Muscle layer of duodenum (tissue), 2 donors: Measurements from ENCODE around the gene ZNF616.

Source experiments
- H3K27ac ChIP-seq: one replicate; pipeline ENCODE4 v1.7.0; 2013; ENCODE audit warnings: mild to moderate bottlenecking, low read length
- H3K27me3 ChIP-seq: one replicate; pipeline ENCODE4 v1.7.0; 2013; ENCODE audit warnings: low read depth, mild to moderate bottlenecking, control low read depth, low read length
- H3K36me3 ChIP-seq, 2 donors: one replicate each; pipeline ENCODE4 v1.7.0; 2013; ENCODE audit warnings: low read length in 2 of 2, control low read depth in 1 of 2, mild to moderate bottlenecking in 1 of 2; ENCODE audit not compliant: insufficient read depth in 2 of 2, control insufficient read depth in 1 of 2
- H3K4me1 ChIP-seq, 2 donors: one replicate each; pipeline ENCODE4 v1.7.0; 2013; ENCODE audit warnings: low read length in 2 of 2, mild to moderate bottlenecking in 2 of 2, control low read depth in 1 of 2, moderate library complexity in 1 of 2; ENCODE audit not compliant: insufficient read depth in 2 of 2, control insufficient read depth in 1 of 2
- H3K4me3 ChIP-seq, 2 donors: one replicate each; pipeline ENCODE4 v1.7.0; 2013; ENCODE audit warnings: low read length in 2 of 2, low read depth in 1 of 2, mild to moderate bottlenecking in 1 of 2
- H3K9me3 ChIP-seq, 2 donors: one replicate each; pipeline ENCODE4 v1.7.0; 2013; ENCODE audit warnings: low read length in 2 of 2, control low read depth in 1 of 2, mild to moderate bottlenecking in 1 of 2; ENCODE audit not compliant: control insufficient read depth in 1 of 2
- donor health status: healthy.

Gene ZNF616

DNA sequence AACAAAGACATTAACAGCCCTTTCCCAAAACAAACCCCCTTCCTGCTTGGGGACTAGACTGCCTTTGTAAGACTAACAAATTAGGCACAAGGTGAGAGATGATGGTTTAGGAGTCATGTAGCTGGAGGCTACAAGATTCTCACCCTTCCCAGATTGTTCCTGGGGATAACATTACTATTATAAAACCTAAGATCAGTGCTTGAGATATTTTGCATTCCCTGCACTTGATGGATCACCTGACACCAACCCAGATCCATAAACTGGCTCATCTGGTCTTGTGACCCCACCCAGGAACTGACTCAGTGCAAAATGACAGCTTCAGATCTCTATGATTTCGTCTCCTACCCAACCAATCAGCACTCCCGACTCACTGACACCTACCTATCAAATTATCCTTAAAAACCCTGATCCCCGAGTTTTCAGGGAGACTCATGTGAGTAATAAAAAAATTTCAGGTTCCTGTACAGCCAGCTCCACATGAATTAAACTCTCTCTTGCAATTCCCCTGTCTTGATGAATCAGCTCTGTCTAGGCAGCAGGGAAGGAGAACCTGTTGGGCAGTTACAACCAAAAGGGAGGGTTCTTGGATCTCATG is 2.4 kb upstream of the ZNF616 start:
- no peak overlapping the region for H3K27ac ChIP-seq
- H3K9me3 ChIP-seq: no peaks in the 10 kb centered on the region

DNA sequence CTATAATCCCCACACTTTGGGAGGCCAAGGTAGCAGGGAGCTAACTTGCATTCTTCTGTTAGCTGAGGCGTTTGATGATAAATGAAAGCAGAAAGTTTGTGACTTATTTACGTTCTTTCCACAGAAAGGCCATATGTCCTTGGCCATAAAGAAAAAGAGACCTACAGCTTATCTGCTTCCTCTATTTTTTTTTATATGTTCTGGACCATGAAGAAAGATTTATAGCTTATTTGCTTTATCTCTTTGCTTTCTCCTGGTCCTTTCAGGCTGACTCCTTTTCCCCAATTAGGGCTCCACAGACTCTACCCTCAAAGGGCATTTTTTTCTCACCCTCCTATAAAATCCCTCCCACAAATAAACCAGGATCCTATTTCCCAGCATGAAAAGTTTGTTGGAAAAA is 1.5 kb upstream of the ZNF616 start:
- H3K4me1 ChIP-seq: peaks cover 5 to 13% of the 10 kb centered on the region in 2 donors
- no peaks in the 10 kb centered on the region for H3K27me3 ChIP-seq
- H3K9me3 ChIP-seq: no peaks in the 10 kb centered on the region
- no peak overlapping the region for H3K27ac ChIP-seq
- no peaks in the 10 kb centered on the region for H3K36me3 ChIP-seq
- no peak overlapping the region for H3K4me3 ChIP-seq

More for the DNA sequence above, 2.4 kb upstream of the ZNF616 start:
- Histone ChIP-seq H3K36me3 (no peaks in the 10 kb centered on the region), H3K27me3 (no peaks in the 10 kb centered on the region), H3K4me3 (no peak overlapping the region), H3K4me1 (peaks cover 5 to 13% of the 10 kb centered on the region in 2 donors)

DNA sequence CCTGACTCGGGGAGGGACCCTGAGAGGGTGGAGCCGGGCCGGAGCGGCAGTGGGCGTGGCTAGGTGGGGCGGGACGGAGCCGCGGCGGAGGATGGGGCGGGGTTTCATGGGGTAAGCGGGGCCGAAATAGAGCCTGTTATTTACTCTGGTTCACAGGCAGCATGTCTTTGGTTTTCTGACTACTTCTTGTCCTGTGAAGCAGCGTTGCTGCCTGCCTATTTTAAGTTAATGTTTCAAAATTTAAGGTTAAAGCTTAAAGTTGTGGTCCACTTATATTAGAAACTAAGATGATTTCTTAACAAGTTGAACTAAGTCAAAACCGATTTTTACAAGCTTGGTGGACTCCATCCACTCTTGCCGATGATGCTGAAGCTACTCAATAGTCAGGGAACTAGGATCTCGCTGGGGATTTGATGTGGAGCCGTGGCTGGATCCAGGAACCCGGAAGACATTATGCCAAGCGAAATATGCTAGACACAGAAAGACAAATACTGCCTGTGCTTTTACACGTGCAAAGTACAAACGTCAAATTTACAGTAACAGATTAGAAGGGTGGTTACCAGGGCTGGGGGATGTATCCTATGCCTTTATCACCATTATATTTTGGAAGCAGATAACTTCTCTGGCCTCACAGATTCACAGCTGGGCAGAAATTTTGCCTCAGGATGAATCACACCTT is 433 bp upstream of the ZNF616 start:
- Histone ChIP-seq H3K4me1 (peaks cover 5 to 13% of the 10 kb centered on the region in 2 donors), H3K9me3 (no peaks in the 10 kb centered on the region), H3K27me3 (no peaks in the 10 kb centered on the region), H3K4me3 (peak overlapping the region; percentile 71 to 92), H3K27ac (peak overlapping the region; percentile 79), H3K36me3 (no peaks in the 10 kb centered on the region)

- Histone ChIP-seq H3K36me3 (no peaks in the 10 kb centered on the region), H3K9me3 (no peaks in the 10 kb centered on the region), H3K4me1 (peaks cover 5 to 13% of the 10 kb centered on the region in 2 donors), H3K27ac (peak overlapping the region; percentile 95), H3K27me3 (no peaks in the 10 kb centered on the region), H3K4me3 (peak overlapping the region; percentile 92 to 99)
Measured at GRCh38 chr19:52138983-52139251, 821 bp downstream of the ZNF616 start.

DNA sequence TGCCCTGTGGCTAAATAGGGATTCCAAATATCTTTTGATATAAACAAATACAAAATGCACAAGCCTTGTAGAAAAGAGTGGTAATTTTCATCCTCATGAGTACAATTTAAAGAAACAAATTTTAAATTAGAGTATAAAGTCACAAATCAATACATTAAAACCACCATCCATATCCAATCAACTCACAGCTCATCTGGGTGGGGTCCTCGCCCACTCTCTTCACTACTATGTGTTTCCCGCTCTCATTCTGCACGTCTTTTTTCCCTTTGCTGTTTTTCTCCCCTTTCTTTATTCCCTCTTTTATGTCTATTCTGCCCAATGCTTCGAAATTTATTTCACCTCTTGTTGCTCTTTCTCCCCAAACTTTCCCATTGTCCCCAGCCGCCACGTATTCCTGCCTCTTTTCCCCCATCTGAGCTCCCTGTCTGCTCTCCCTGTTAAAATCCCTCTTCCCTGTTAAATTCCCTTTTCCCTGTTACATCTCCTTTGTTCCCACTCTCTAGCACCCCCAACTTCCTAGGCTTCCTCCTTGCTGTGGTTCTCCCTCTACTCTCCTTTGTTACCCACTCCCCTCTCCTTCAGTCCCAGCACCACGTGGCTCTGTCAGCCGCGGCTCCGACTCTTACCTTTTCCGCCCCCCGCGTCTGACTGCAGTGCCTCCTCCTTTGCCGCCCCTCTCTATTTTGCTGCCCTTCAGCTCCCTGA is 1.3 kb downstream of the ZNF616 start:
- Histone ChIP-seq H3K9me3 (no peaks in the 10 kb centered on the region), H3K4me3 (peak overlapping the region; percentile 92 to 99), H3K27ac (peak overlapping the region; percentile 95)

DNA sequence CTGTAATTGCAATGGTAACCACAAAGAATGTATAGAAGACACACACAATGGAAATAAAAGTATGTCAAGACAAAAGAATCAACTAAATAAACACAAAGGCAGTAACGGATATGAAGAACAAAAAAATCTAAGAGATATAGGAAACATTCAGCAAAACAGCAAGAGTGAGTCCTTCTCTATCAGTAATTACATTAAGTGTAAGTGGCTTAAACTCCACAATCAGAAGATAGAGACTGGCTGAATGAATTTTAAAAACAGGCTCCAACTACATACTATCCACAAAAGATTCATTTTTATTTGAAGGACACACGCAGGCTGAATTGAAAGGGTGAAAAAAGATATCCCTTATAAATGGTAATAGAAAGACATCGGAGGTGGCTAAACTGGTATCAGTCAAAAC is 19.5 kb downstream of the ZNF616 start:
- Histone ChIP-seq H3K27me3 (no peaks in the 10 kb centered on the region), H3K9me3 (peaks cover 64 to 77% of the 10 kb centered on the region in 2 donors), H3K36me3 (peaks cover 52 to 98% of the 10 kb centered on the region in 2 donors)

More for the DNA sequence above, 1.3 kb downstream of the ZNF616 start:
- Histone ChIP-seq H3K4me1 (peaks cover 5 to 13% of the 10 kb centered on the region in 2 donors), H3K27me3 (no peaks in the 10 kb centered on the region), H3K36me3 (no peaks in the 10 kb centered on the region)

DNA sequence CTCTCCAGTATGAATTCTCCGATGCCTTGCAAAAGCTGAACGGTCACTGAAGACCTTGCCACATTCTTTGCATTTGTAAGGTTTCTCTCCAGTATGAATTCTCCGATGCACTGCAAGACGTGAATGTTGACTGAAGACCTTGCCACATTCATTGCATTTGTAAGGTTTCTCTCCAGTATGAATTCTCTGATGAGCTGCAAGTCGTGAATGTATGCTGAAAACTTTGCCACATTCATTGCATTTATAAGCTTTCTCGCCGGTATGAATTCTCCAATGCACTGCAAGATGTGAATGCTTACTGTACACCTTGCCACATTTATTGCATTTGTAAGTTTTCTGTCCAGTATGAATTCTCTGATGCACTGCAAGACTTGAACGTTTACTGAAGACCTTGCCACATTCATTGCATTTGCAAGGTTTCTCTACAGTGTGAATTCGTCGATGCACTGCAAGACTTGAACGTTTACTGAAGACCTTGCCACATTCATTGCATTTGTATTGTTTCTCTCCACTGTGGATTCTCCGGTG is 24.1 kb downstream of the ZNF616 start:
- H3K27ac ChIP-seq: no peak overlapping the region
- peak overlapping the region; percentile 12 to 52 for H3K4me3 ChIP-seq
- H3K27me3 ChIP-seq: no peaks in the 10 kb centered on the region
- H3K4me1 ChIP-seq: no peaks in the 10 kb centered on the region
- H3K36me3 ChIP-seq: peaks cover 32 to 68% of the 10 kb centered on the region in 2 donors
- H3K9me3 ChIP-seq: peaks cover 90 to 92% of the 10 kb centered on the region in 2 donors

More for the DNA sequence above, 19.5 kb downstream of the ZNF616 start:
- no peak overlapping the region for H3K27ac ChIP-seq
- H3K4me3 ChIP-seq: peak overlapping the region in 1 of 2 donors; percentile 1
- no peaks in the 10 kb centered on the region for H3K4me1 ChIP-seq

DNA sequence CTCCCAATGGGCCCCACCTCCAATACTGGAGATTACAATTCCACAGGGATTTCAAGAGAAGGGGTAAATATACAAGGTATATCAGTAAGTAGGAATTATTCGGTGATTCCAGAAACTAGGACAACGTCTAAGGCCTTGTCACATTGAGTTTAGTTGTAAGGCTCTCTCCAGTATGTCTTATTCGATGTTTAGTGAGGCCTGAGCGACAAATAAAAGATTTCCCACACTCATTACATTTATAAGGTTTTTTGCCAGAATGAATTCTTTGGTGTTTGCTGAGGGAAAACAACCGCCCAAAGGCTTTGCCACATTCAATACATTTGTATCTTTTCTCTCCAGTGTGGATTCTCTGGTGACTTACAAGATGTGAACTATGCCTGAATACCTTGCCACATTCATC is 25.0 kb downstream of the ZNF616 start:
- Histone ChIP-seq H3K27me3 (no peaks in the 10 kb centered on the region), H3K27ac (no peak overlapping the region), H3K4me3 (peak overlapping the region; percentile 12 to 52), H3K9me3 (peaks cover 88 to 90% of the 10 kb centered on the region in 2 donors), H3K36me3 (peaks cover 32 to 59% of the 10 kb centered on the region in 2 donors), H3K4me1 (no peaks in the 10 kb centered on the region)

GRCh38 chr19:52112624-52113023 is 27.1 kb downstream of the ZNF616 start:
- H3K36me3 ChIP-seq: peaks cover 17 to 39% of the 10 kb centered on the region in 2 donors
- H3K27ac ChIP-seq: no peak overlapping the region
- H3K27me3 ChIP-seq: no peaks in the 10 kb centered on the region
- H3K4me1 ChIP-seq: no peaks in the 10 kb centered on the region
- H3K4me3 ChIP-seq: peak overlapping the region in 1 of 2 donors; percentile 4
- peaks cover 81 to 84% of the 10 kb centered on the region in 2 donors for H3K9me3 ChIP-seq

GRCh38 chr19:52110780-52111179 is 29.0 kb downstream of the ZNF616 start:
- H3K27ac ChIP-seq: no peak overlapping the region
- H3K4me3 ChIP-seq: peak overlapping the region in 1 of 2 donors; percentile 30
- peaks cover 7 to 22% of the 10 kb centered on the region in 2 donors for H3K36me3 ChIP-seq
- H3K9me3 ChIP-seq: peaks cover 71 to 76% of the 10 kb centered on the region in 2 donors
- H3K27me3 ChIP-seq: no peaks in the 10 kb centered on the region
- no peaks in the 10 kb centered on the region for H3K4me1 ChIP-seq

DNA sequence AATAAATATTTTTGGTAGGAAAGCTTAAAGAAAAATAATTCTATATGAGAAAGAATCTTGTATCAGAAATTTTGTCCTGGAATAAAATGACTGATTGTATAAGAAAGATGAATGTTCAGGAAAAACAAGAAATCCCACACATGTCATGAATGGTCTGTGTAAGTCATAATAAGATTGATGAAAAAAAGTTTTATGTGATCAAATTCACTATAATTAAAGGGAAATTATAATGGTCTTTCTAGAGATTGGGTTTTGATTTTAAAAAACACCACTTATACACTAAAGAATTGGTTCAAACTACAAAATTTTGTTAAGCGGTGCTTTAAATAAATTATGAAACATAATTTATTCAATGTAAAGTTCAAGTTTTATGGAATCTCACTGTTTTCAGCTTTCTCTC is 37.0 kb downstream of the ZNF616 start:
- Histone ChIP-seq H3K36me3 (no peaks in the 10 kb centered on the region), H3K27ac (no peak overlapping the region), H3K27me3 (no peaks in the 10 kb centered on the region), H3K9me3 (peaks cover 5 to 21% of the 10 kb centered on the region in 2 donors), H3K4me1 (no peaks in the 10 kb centered on the region), H3K4me3 (no peak overlapping the region)
